Measurements from ENCODE around the gene NRG2. TPM values are rescaled to one million over a fixed set of nuclear protein-coding genes. Genes with fewer than 3 reads are reported as not detected.

Gene NRG2
- total and polyA plus RNA-seq, 2 experiments from 2014 or later: 0.37 to 1.3 TPM

- peak; percentile 53 for DNase-seq (ENCODE audit: low spot score)
- H3F3A ChIP-seq (replicated peaks; ENCODE audit: low read depth): no peaks in the 10 kb centered on the region
- H3K36me3 Mint-ChIP-seq (ENCODE audit: low read depth): no peaks in the 10 kb centered on the region
- no peaks in the 10 kb centered on the region for H4K20me1 ChIP-seq (replicated peaks; ENCODE audit: insufficient read depth)
- H3K4me3 ChIP-seq: no peak overlapping the region
- no peak overlapping the region for H3K27ac ChIP-seq (ENCODE audit: low read depth)
- peak; percentile 80 for ATAC-seq
- H3K36me3 ChIP-seq (ENCODE audit: insufficient read depth): no peaks in the 10 kb centered on the region
- peaks cover 5% of the 10 kb centered on the region; the same call in 1 of the 2 replicates for H3K4me1 ChIP-seq (ENCODE audit: insufficient read depth)
- H3K4me1 Mint-ChIP-seq: peaks cover 12% of the 10 kb centered on the region
- no peak overlapping the region for H3K4me3 Mint-ChIP-seq
- TF ChIP-seq NANOG (IDR thresholded peaks at IDR 0.05; ENCODE audit: borderline replicate concordance) (no peak), ZNF114 (CRISPR knock-in tag; IDR thresholded peaks at IDR 0.05) (no peak)
- TF ChIP-seq, protein P1, sequence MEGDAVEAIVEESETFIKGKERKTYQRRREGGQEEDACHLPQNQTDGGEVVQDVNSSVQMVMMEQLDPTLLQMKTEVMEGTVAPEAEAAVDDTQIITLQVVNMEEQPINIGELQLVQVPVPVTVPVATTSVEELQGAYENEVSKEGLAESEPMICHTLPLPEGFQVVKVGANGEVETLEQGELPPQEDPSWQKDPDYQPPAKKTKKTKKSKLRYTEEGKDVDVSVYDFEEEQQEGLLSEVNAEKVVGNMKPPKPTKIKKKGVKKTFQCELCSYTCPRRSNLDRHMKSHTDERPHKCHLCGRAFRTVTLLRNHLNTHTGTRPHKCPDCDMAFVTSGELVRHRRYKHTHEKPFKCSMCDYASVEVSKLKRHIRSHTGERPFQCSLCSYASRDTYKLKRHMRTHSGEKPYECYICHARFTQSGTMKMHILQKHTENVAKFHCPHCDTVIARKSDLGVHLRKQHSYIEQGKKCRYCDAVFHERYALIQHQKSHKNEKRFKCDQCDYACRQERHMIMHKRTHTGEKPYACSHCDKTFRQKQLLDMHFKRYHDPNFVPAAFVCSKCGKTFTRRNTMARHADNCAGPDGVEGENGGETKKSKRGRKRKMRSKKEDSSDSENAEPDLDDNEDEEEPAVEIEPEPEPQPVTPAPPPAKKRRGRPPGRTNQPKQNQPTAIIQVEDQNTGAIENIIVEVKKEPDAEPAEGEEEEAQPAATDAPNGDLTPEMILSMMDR (conservative IDR thresholded peaks at IDR 0.05; ENCODE audit: low read depth in 2 of 2): peak; percentile 62 to 77
- TF ChIP-seq, protein P2, sequence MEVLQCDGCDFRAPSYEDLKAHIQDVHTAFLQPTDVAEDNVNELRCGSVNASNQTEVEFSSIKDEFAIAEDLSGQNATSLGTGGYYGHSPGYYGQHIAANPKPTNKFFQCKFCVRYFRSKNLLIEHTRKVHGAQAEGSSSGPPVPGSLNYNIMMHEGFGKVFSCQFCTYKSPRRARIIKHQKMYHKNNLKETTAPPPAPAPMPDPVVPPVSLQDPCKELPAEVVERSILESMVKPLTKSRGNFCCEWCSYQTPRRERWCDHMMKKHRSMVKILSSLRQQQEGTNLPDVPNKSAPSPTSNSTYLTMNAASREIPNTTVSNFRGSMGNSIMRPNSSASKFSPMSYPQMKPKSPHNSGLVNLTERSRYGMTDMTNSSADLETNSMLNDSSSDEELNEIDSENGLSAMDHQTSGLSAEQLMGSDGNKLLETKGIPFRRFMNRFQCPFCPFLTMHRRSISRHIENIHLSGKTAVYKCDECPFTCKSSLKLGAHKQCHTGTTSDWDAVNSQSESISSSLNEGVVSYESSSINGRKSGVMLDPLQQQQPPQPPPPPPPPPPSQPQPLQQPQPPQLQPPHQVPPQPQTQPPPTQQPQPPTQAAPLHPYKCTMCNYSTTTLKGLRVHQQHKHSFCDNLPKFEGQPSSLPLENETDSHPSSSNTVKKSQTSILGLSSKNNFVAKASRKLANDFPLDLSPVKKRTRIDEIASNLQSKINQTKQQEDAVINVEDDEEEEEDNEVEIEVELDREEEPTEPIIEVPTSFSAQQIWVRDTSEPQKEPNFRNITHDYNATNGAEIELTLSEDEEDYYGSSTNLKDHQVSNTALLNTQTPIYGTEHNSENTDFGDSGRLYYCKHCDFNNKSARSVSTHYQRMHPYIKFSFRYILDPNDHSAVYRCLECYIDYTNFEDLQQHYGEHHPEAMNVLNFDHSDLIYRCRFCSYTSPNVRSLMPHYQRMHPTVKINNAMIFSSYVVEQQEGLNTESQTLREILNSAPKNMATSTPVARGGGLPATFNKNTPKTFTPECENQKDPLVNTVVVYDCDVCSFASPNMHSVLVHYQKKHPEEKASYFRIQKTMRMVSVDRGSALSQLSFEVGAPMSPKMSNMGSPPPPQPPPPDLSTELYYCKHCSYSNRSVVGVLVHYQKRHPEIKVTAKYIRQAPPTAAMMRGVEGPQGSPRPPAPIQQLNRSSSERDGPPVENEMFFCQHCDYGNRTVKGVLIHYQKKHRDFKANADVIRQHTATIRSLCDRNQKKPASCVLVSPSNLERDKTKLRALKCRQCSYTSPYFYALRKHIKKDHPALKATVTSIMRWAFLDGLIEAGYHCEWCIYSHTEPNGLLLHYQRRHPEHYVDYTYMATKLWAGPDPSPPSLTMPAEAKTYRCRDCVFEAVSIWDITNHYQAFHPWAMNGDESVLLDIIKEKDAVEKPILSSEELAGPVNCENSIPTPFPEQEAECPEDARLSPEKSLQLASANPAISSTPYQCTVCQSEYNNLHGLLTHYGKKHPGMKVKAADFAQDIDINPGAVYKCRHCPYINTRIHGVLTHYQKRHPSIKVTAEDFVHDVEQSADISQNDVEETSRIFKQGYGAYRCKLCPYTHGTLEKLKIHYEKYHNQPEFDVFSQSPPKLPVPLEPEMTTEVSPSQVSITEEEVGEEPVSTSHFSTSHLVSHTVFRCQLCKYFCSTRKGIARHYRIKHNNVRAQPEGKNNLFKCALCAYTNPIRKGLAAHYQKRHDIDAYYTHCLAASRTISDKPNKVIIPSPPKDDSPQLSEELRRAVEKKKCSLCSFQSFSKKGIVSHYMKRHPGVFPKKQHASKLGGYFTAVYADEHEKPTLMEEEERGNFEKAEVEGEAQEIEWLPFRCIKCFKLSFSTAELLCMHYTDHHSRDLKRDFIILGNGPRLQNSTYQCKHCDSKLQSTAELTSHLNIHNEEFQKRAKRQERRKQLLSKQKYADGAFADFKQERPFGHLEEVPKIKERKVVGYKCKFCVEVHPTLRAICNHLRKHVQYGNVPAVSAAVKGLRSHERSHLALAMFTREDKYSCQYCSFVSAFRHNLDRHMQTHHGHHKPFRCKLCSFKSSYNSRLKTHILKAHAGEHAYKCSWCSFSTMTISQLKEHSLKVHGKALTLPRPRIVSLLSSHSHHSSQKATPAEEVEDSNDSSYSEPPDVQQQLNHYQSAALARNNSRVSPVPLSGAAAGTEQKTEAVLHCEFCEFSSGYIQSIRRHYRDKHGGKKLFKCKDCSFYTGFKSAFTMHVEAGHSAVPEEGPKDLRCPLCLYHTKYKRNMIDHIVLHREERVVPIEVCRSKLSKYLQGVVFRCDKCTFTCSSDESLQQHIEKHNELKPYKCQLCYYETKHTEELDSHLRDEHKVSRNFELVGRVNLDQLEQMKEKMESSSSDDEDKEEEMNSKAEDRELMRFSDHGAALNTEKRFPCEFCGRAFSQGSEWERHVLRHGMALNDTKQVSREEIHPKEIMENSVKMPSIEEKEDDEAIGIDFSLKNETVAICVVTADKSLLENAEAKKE (CRISPR knock-in tag; IDR thresholded peaks at IDR 0.05): no peak
- H3K79me2 ChIP-seq (replicated peaks; ENCODE audit: insufficient read depth): no peaks in the 10 kb centered on the region
- peaks cover 3% of the 10 kb centered on the region; the same call in 1 of the 3 replicates for H3K9me3 Mint-ChIP-seq
- no peaks in the 10 kb centered on the region for H3K9me2 ChIP-seq (ENCODE audit: insufficient read depth)
- no peaks in the 10 kb centered on the region for H3K27me3 ChIP-seq (ENCODE audit: insufficient read depth)
- peaks cover 4% of the 10 kb centered on the region for H3K27me3 Mint-ChIP-seq (ENCODE audit: insufficient read depth, low read depth, poor library complexity)
- H2AFZ ChIP-seq: no peak overlapping the region; the same call in 1 of the 2 replicates
- no peak overlapping the region for H3K27ac Mint-ChIP-seq
- no peak overlapping the region for H3K4me2 ChIP-seq
These were observed 170.9 kb downstream of the NRG2 start for GRCh38 chr5:139872052-139872766.

All from GM23338 (cell line).